HG03095 (cell line): ENCODE data around the gene INVS.
"Not testable (repeated sequence)": the region's sequence is repeated elsewhere in the genome, so short reads cannot be mapped to it uniquely, and the experiment has no call there.

Source experiments
- ATAC-seq: cut with Tn5 transposase; IDR thresholded peaks from one replicate; pipeline ENCODE4 v1.9.1; 2021; ENCODE audit warnings: moderate library complexity; ENCODE audit not compliant: unreplicated experiment

The INVS gene

GRCh38 chr9:100191264-100191663 lies 92.2 kb downstream of the INVS start:
- no peak for ATAC-seq

- no peak for ATAC-seq
These were observed 94.0 kb downstream of the INVS start for GRCh38 chr9:100193078-100193477.

GRCh38 chr9:100196215-100196614 lies 97.2 kb downstream of the INVS start:
- no peak for ATAC-seq

- no peak for ATAC-seq
These were observed 97.8 kb downstream of the INVS start for GRCh38 chr9:100196828-100197227.

GRCh38 chr9:100197553-100197952 lies 98.5 kb downstream of the INVS start:
- no peak for ATAC-seq

- no peak for ATAC-seq
These were observed 103.8 kb downstream of the INVS start for GRCh38 chr9:100202806-100203205.

- ATAC-seq, result no peak
These were observed 105.8 kb downstream of the INVS start for GRCh38 chr9:100204796-100205195.

- ATAC-seq, result no peak
These were observed 107.9 kb downstream of the INVS start for GRCh38 chr9:100206899-100207298.

GRCh38 chr9:100208673-100209072 lies 109.6 kb downstream of the INVS start:
- ATAC-seq, result no peak

GRCh38 chr9:100211476-100211875 lies 112.4 kb downstream of the INVS start:
- no peak for ATAC-seq

- ATAC-seq, result no peak
These were observed 114.9 kb downstream of the INVS start for GRCh38 chr9:100213730-100214477.

- no peak for ATAC-seq
These were observed 117.2 kb downstream of the INVS start for GRCh38 chr9:100216178-100216787.

- no peak for ATAC-seq
These were observed 118.5 kb downstream of the INVS start for GRCh38 chr9:100217536-100217935.

- ATAC-seq, result peak; percentile 72
These were observed 120.3 kb downstream of the INVS start for GRCh38 chr9:100219347-100219746.

GRCh38 chr9:100220936-100221335 lies 121.9 kb downstream of the INVS start:
- no peak for ATAC-seq

GRCh38 chr9:100221538-100221937 lies 122.5 kb downstream of the INVS start:
- no peak for ATAC-seq

GRCh38 chr9:100222674-100223073 lies 123.6 kb downstream of the INVS start:
- ATAC-seq, result no peak

GRCh38 chr9:100227636-100228035 lies 128.6 kb downstream of the INVS start:
- ATAC-seq, result no peak

GRCh38 chr9:100228352-100228869 lies 129.4 kb downstream of the INVS start:
- ATAC-seq, result no peak

GRCh38 chr9:100229136-100229535 lies 130.1 kb downstream of the INVS start:
- no peak for ATAC-seq

GRCh38 chr9:100229561-100229960 lies 130.5 kb downstream of the INVS start:
- ATAC-seq, result no peak

GRCh38 chr9:100236986-100237385 lies 137.9 kb downstream of the INVS start:
- not testable (repeated sequence) for ATAC-seq
